ENCODE results near the gene PIGL.

The PIGL gene

GRCh38 chr17:16339959-16340358, 122.9 kb downstream of the PIGL start:
- Histone ChIP-seq H3K36me3 (ENCODE audit: insufficient read depth, low read length) (peaks cover 18% of the 10 kb centered on the region), H2AFZ (ENCODE audit: low read depth, low read length) (no peak overlapping the region), H3K27me3 (ENCODE audit: insufficient read depth, low read length) (no peaks in the 10 kb centered on the region), H3K4me3 (ENCODE audit: low read length) (no peak overlapping the region), H3K4me1 (ENCODE audit: insufficient read depth, low read length) (no peaks in the 10 kb centered on the region), H3K9me3 (ENCODE audit: low read length) (no peaks in the 10 kb centered on the region)

GRCh38 chr17:16342979-16343378, 126.0 kb downstream of the PIGL start:
- no peaks in the 10 kb centered on the region for H3K9me3 ChIP-seq (ENCODE audit: low read length)
- H3K27me3 ChIP-seq (ENCODE audit: insufficient read depth, low read length) = no peaks in the 10 kb centered on the region
- no peaks in the 10 kb centered on the region for H3K4me1 ChIP-seq (ENCODE audit: insufficient read depth, low read length)
- no peak overlapping the region for H3K4me3 ChIP-seq (ENCODE audit: low read length)
- H3K36me3 ChIP-seq (ENCODE audit: insufficient read depth, low read length) = peaks cover 28% of the 10 kb centered on the region
- no peak overlapping the region for H2AFZ ChIP-seq (ENCODE audit: low read depth, low read length)

GRCh38 chr17:16343569-16343968, 126.6 kb downstream of the PIGL start:
- Histone ChIP-seq H2AFZ (ENCODE audit: low read depth, low read length) (no peak overlapping the region), H3K27me3 (ENCODE audit: insufficient read depth, low read length) (no peaks in the 10 kb centered on the region), H3K4me3 (ENCODE audit: low read length) (no peak overlapping the region), H3K9me3 (ENCODE audit: low read length) (no peaks in the 10 kb centered on the region), H3K4me1 (ENCODE audit: insufficient read depth, low read length) (no peaks in the 10 kb centered on the region), H3K36me3 (ENCODE audit: insufficient read depth, low read length) (peaks cover 32% of the 10 kb centered on the region)

GRCh38 chr17:16345565-16345964, 128.6 kb downstream of the PIGL start:
- Histone ChIP-seq H3K4me1 (ENCODE audit: insufficient read depth, low read length) (no peaks in the 10 kb centered on the region), H3K36me3 (ENCODE audit: insufficient read depth, low read length) (peaks cover 46% of the 10 kb centered on the region), H3K27me3 (ENCODE audit: insufficient read depth, low read length) (no peaks in the 10 kb centered on the region), H3K4me3 (ENCODE audit: low read length) (no peak overlapping the region), H3K9me3 (ENCODE audit: low read length) (no peaks in the 10 kb centered on the region), H2AFZ (ENCODE audit: low read depth, low read length) (no peak overlapping the region)

- no peak overlapping the region for H3K4me3 ChIP-seq (ENCODE audit: low read length)
- H3K36me3 ChIP-seq (ENCODE audit: insufficient read depth, low read length) = peaks cover 46% of the 10 kb centered on the region
Observed at GRCh38 chr17:16346721-16347271, 129.8 kb downstream of the PIGL start.

GRCh38 chr17:16348586-16348985, 131.6 kb downstream of the PIGL start:
- peaks cover 36% of the 10 kb centered on the region for H3K36me3 ChIP-seq (ENCODE audit: insufficient read depth, low read length)
- no peaks in the 10 kb centered on the region for H3K27me3 ChIP-seq (ENCODE audit: insufficient read depth, low read length)
- H3K9me3 ChIP-seq (ENCODE audit: low read length) = peaks cover 2% of the 10 kb centered on the region
- H3K4me1 ChIP-seq (ENCODE audit: insufficient read depth, low read length) = no peaks in the 10 kb centered on the region
- H3K4me3 ChIP-seq (ENCODE audit: low read length) = no peak overlapping the region
- H2AFZ ChIP-seq (ENCODE audit: low read depth, low read length) = no peak overlapping the region

More at GRCh38 chr17:16346721-16347271, 129.8 kb downstream of the PIGL start:
- no peaks in the 10 kb centered on the region for H3K9me3 ChIP-seq (ENCODE audit: low read length)
- H3K27me3 ChIP-seq (ENCODE audit: insufficient read depth, low read length) = no peaks in the 10 kb centered on the region
- H3K4me1 ChIP-seq (ENCODE audit: insufficient read depth, low read length) = no peaks in the 10 kb centered on the region
- no peak overlapping the region for H2AFZ ChIP-seq (ENCODE audit: low read depth, low read length)

- no peaks in the 10 kb centered on the region for H3K27me3 ChIP-seq (ENCODE audit: insufficient read depth, low read length)
- no peaks in the 10 kb centered on the region for H3K4me1 ChIP-seq (ENCODE audit: insufficient read depth, low read length)
- H3K36me3 ChIP-seq (ENCODE audit: insufficient read depth, low read length) = peaks cover 29% of the 10 kb centered on the region
- H3K9me3 ChIP-seq (ENCODE audit: low read length) = peaks cover 6% of the 10 kb centered on the region
- no peak overlapping the region for H3K4me3 ChIP-seq (ENCODE audit: low read length)
- no peak overlapping the region for H2AFZ ChIP-seq (ENCODE audit: low read depth, low read length)
Observed at GRCh38 chr17:16349431-16349830, 132.4 kb downstream of the PIGL start.

GRCh38 chr17:16351831-16352230, 134.8 kb downstream of the PIGL start:
- H3K27me3 ChIP-seq (ENCODE audit: insufficient read depth, low read length) = no peaks in the 10 kb centered on the region
- peaks cover 6% of the 10 kb centered on the region for H3K9me3 ChIP-seq (ENCODE audit: low read length)
- peaks cover 25% of the 10 kb centered on the region for H3K36me3 ChIP-seq (ENCODE audit: insufficient read depth, low read length)
- H3K4me1 ChIP-seq (ENCODE audit: insufficient read depth, low read length) = no peaks in the 10 kb centered on the region
- peak overlapping the region; percentile 17 for H2AFZ ChIP-seq (ENCODE audit: low read depth, low read length)
- H3K4me3 ChIP-seq (ENCODE audit: low read length) = peak overlapping the region; percentile 60

GRCh38 chr17:16352303-16352666, 135.3 kb downstream of the PIGL start:
- Histone ChIP-seq H3K27me3 (ENCODE audit: insufficient read depth, low read length) (no peaks in the 10 kb centered on the region), H3K4me3 (ENCODE audit: low read length) (peak overlapping the region; percentile 60), H3K9me3 (ENCODE audit: low read length) (peaks cover 6% of the 10 kb centered on the region), H3K36me3 (ENCODE audit: insufficient read depth, low read length) (peaks cover 22% of the 10 kb centered on the region), H2AFZ (ENCODE audit: low read depth, low read length) (peak overlapping the region; percentile 17), H3K4me1 (ENCODE audit: insufficient read depth, low read length) (no peaks in the 10 kb centered on the region)

GRCh38 chr17:16352667-16353316, 135.8 kb downstream of the PIGL start:
- peaks cover 6% of the 10 kb centered on the region for H3K9me3 ChIP-seq (ENCODE audit: low read length)
- H3K36me3 ChIP-seq (ENCODE audit: insufficient read depth, low read length) = peaks cover 19% of the 10 kb centered on the region
- peak overlapping the region; percentile 17 for H2AFZ ChIP-seq (ENCODE audit: low read depth, low read length)
- H3K27me3 ChIP-seq (ENCODE audit: insufficient read depth, low read length) = no peaks in the 10 kb centered on the region
- H3K4me1 ChIP-seq (ENCODE audit: insufficient read depth, low read length) = no peaks in the 10 kb centered on the region
- peak overlapping the region; percentile 60 for H3K4me3 ChIP-seq (ENCODE audit: low read length)

- Histone ChIP-seq H3K27me3 (ENCODE audit: insufficient read depth, low read length) (no peaks in the 10 kb centered on the region), H3K4me1 (ENCODE audit: insufficient read depth, low read length) (no peaks in the 10 kb centered on the region), H3K36me3 (ENCODE audit: insufficient read depth, low read length) (peaks cover 15% of the 10 kb centered on the region), H3K4me3 (ENCODE audit: low read length) (peak within 1 kb of the TSS; percentile 60), H2AFZ (ENCODE audit: low read depth, low read length) (peak within 1 kb of the TSS; percentile 61), H3K9me3 (ENCODE audit: low read length) (peaks cover 6% of the 10 kb centered on the region)
Observed at GRCh38 chr17:16353317-16354174, 136.5 kb downstream of the PIGL start, which contains the start of gene CENPV. Gene CENPV (minus strand): TSS chr17:16353469. CDS start chr17:16353436, 33 bp downstream.

- H3K27me3 ChIP-seq (ENCODE audit: insufficient read depth, low read length) = no peaks in the 10 kb centered on the region
- H3K4me3 ChIP-seq (ENCODE audit: low read length) = no peak overlapping the region
- peaks cover 6% of the 10 kb centered on the region for H3K9me3 ChIP-seq (ENCODE audit: low read length)
- peaks cover 5% of the 10 kb centered on the region for H3K36me3 ChIP-seq (ENCODE audit: insufficient read depth, low read length)
- H2AFZ ChIP-seq (ENCODE audit: low read depth, low read length) = no peak overlapping the region
- H3K4me1 ChIP-seq (ENCODE audit: insufficient read depth, low read length) = no peaks in the 10 kb centered on the region
Observed at GRCh38 chr17:16354585-16354984, 137.6 kb downstream of the PIGL start.

- Histone ChIP-seq H3K27me3 (ENCODE audit: insufficient read depth, low read length) (no peaks in the 10 kb centered on the region), H3K4me3 (ENCODE audit: low read length) (no peak overlapping the region), H3K4me1 (ENCODE audit: insufficient read depth, low read length) (no peaks in the 10 kb centered on the region), H3K9me3 (ENCODE audit: low read length) (peaks cover 6% of the 10 kb centered on the region), H3K36me3 (ENCODE audit: insufficient read depth, low read length) (no peaks in the 10 kb centered on the region), H2AFZ (ENCODE audit: low read depth, low read length) (no peak overlapping the region)
Observed at GRCh38 chr17:16358394-16358793, 141.4 kb downstream of the PIGL start.
